Glutamatergic neuron (in vitro differentiated cells): ENCODE data around the gene MKI67. TPM values are rescaled to one million over a fixed set of nuclear protein-coding genes. Genes with fewer than 3 reads are reported as not detected.

Experiments
- DNase-seq: peaks from one replicate; pipeline ENCODE4 v3.0.0; 2022
- H3K27ac Mint-ChIP-seq: one replicate; pipeline ENCODE4 v1.8.0; 2020; ENCODE audit warnings: mild to moderate bottlenecking, mixed read lengths, inconsistent platforms; ENCODE audit not compliant: unreplicated experiment
- H3K27me3 Mint-ChIP-seq: one replicate; pipeline ENCODE4 v1.8.0; 2020; ENCODE audit warnings: mild to moderate bottlenecking, moderate library complexity, mixed read lengths, inconsistent platforms; ENCODE audit not compliant: unreplicated experiment
- H3K36me3 Mint-ChIP-seq: one replicate; pipeline ENCODE4 v1.8.0; 2020; ENCODE audit warnings: mild to moderate bottlenecking, mixed read lengths, inconsistent platforms; ENCODE audit not compliant: unreplicated experiment
- H3K4me1 Mint-ChIP-seq: one replicate; pipeline ENCODE4 v1.8.0; 2020; ENCODE audit warnings: mild to moderate bottlenecking, low read depth, mixed read lengths, inconsistent platforms; ENCODE audit not compliant: unreplicated experiment
- H3K4me3 Mint-ChIP-seq: one replicate; pipeline ENCODE4 v1.8.0; 2020; ENCODE audit warnings: mild to moderate bottlenecking, mixed read lengths, inconsistent platforms; ENCODE audit not compliant: unreplicated experiment
- H3K9me3 Mint-ChIP-seq: one replicate; pipeline ENCODE4 v1.8.0; 2020; ENCODE audit warnings: mild to moderate bottlenecking, moderate library complexity, mixed read lengths, inconsistent platforms; ENCODE audit not compliant: unreplicated experiment
- CTCF ChIP-seq: fragments of 200-600 bp; sonication (generic); IDR thresholded peaks from one replicate; pipeline ENCODE4 v1.5.0; 2021; ENCODE audit not compliant: partially characterized antibody, unreplicated experiment
- total RNA-seq: library from RNA; stranded (reverse); fragmentation: NEBNext Ultra II Directional; extraction: Animal tissue kit (Norgen Biotek cat#: 25700); gene quantifications from one replicate; pipeline ENCODE4 v1.2.1, GENCODE V29; 2021; ENCODE audit not compliant: unreplicated experiment

The MKI67 gene
- total RNA-seq, 1 donor from 2014 or later: 14.7 TPM

DNA sequence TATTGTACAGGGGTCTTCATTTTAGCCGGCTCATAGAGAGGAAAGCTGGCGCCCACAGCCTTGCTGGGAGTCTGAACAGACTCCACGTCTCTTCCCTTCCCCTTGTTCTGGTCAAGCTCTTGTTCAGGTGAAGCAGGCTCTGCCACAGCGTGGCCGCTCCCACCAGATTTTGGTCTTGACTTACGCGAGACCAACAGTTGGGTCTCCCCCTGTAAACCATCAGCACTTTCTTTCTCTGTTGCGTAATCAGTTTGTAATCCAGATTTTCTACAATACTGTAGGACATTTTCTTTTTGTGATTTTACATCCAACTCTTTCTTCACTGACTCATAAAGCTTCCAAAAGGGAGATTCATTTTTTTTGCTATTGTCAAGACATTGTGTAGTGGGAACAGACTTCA is 10.9 kb downstream of the MKI67 start:
- Mint-ChIP-seq H3K4me3 (no peak overlapping the region), H3K36me3 (no peaks in the 10 kb centered on the region), H3K9me3 (peaks cover 2% of the 10 kb centered on the region), H3K27ac (no peak overlapping the region), H3K4me1 (no peaks in the 10 kb centered on the region), H3K27me3 (no peaks in the 10 kb centered on the region)
- no peak for TF ChIP-seq CTCF
- no peak for DNase-seq

- Mint-ChIP-seq H3K36me3 (no peaks in the 10 kb centered on the region), H3K4me3 (no peak overlapping the region), H3K4me1 (no peaks in the 10 kb centered on the region), H3K9me3 (peaks cover 2% of the 10 kb centered on the region), H3K27me3 (no peaks in the 10 kb centered on the region), H3K27ac (no peak overlapping the region)
- TF ChIP-seq CTCF: no peak
- no peak for DNase-seq
These were observed 11.3 kb downstream of the MKI67 start for GRCh38 chr10:128114901-128115300.

DNA sequence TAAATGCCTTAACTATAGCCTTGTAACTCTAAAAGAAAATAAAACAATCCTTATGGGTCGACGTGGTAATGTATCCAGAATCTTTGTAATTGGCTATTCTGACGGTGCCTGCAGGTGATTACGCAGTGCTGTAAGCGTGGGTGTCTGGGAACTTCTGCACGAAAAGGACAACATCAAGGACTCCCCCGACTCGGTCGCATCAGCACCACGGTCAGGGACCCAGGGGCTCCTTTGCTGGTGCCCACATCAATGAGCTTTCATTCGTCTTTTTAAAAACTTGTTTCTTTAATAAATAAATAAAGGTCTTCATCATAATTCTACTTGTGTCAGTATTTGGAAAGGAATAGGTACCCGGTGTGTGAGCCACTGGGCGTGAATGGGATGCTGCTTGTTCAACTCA is 13.2 kb downstream of the MKI67 start:
- Mint-ChIP-seq H3K9me3 (peaks cover 2% of the 10 kb centered on the region), H3K36me3 (no peaks in the 10 kb centered on the region), H3K27ac (no peak overlapping the region), H3K4me1 (no peaks in the 10 kb centered on the region), H3K4me3 (no peak overlapping the region), H3K27me3 (no peaks in the 10 kb centered on the region)
- TF ChIP-seq CTCF: no peak
- no peak for DNase-seq

DNA sequence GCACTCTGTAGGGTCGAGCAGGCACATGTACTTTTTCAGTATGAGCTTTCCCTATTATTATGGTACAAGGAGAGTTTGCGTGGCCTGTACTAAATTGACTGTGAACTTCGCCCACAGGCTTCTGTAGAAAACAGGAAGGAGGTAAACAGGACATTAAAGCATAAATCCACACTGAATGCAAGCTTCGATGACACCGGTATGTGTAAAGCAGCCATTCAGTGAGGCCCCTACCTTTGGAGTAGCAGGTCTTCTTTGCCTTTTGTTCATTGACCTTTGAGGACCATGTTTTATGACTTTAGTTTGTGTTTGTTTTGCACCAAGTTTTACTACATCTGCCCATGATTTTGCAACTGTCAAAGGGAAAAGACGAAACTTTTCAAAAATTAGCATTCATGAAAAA is 14.5 kb downstream of the MKI67 start:
- TF ChIP-seq CTCF: no peak
- no peak overlapping the region for H3K27ac Mint-ChIP-seq
- no peaks in the 10 kb centered on the region for H3K27me3 Mint-ChIP-seq
- no peaks in the 10 kb centered on the region for H3K4me1 Mint-ChIP-seq
- no peak overlapping the region for H3K4me3 Mint-ChIP-seq
- DNase-seq: no peak
- no peaks in the 10 kb centered on the region for H3K36me3 Mint-ChIP-seq
- peaks cover 2% of the 10 kb centered on the region for H3K9me3 Mint-ChIP-seq

- H3K27me3 Mint-ChIP-seq: no peaks in the 10 kb centered on the region
- peaks cover 2% of the 10 kb centered on the region for H3K9me3 Mint-ChIP-seq
- no peaks in the 10 kb centered on the region for H3K4me1 Mint-ChIP-seq
- H3K27ac Mint-ChIP-seq: no peak overlapping the region
- no peak for DNase-seq
- no peaks in the 10 kb centered on the region for H3K36me3 Mint-ChIP-seq
- H3K4me3 Mint-ChIP-seq: no peak overlapping the region
- TF ChIP-seq CTCF: no peak
These were observed 15.9 kb downstream of the MKI67 start for GRCh38 chr10:128110339-128110738.
